K562 (cell line): ENCODE results near the gene NUDCD3. TPM values are rescaled to one million over a fixed set of nuclear protein-coding genes. Genes with fewer than 3 reads are reported as not detected.

Experiments
- JUN ChIP-seq, 2 experiments: sonication (generic) in 1 of 2; formaldehyde crosslinking in 1 of 2; IDR thresholded peaks; 2 replicates each; pipeline versions ENCODE4 v1.6.1 to v1.8.0; 2012 to 2022; ENCODE audit warnings: borderline replicate concordance in 2 of 2, mild to moderate bottlenecking in 2 of 2, improper control_type of control experiment in 1 of 2, low read depth in 1 of 2, low read length in 1 of 2, missing genetic modification reagents in 1 of 2
- SIN3B ChIP-seq: fragments of 450-650 bp; IDR thresholded peaks from 2 replicates; pipeline ENCODE4 v1.6.1; 2017; ENCODE audit warnings: low read depth, mild to moderate bottlenecking, moderate library complexity
- SRF ChIP-seq, 2 experiments: fragments of 250-450, 450-650 bp in 1 of 2; sonication (Bioruptor Pico) in 1 of 2; sonication (generic) in 1 of 2; formaldehyde crosslinking; IDR thresholded peaks; 2 replicates each; pipeline versions ENCODE4 v1.5.0 to v1.5.1; 2020 to 2022; ENCODE audit warnings: mild to moderate bottlenecking in 1 of 2, missing genetic modification reagents in 1 of 2
- polyA plus RNA-seq, 8 experiments: library from polyadenylated mRNA; depleted of rRNA in 4 of 8; stranded (reverse) in 5 of 8; unstranded in 3 of 8; fragments of >200 nt; fragmentation: Nextera tagmentation in 2 of 8; fragmentation: Illumina TruSeq in 1 of 8; extraction: Ambion mirVana in 2 of 8; extraction: Trizol in 1 of 8; gene quantifications; 2 replicates each; pipeline versions ENCODE4 v1.2.1 to v1.2.3, GENCODE V29; 2011 to 2014; ENCODE audit warnings: inconsistent platforms in 1 of 8, missing spikeins in 1 of 8
- total RNA-seq, 7 experiments: library from RNA; depleted of rRNA in 6 of 7; stranded (reverse); fragments of >200 nt in 6 of 7; fragmentation: Illumina TruSeq in 2 of 7; extraction: Trizol in 2 of 7; gene quantifications; 2 replicates each; pipeline versions ENCODE4 v1.2.1 to v1.2.3, GENCODE V29; 2011 to 2021; ENCODE audit warnings: low replicate concordance in 1 of 7
- TF ChIP-seq, protein P1 (sequence below): sonication (generic); formaldehyde crosslinking; IDR thresholded peaks from 2 replicates; pipeline ENCODE4 v1.8.0; 2022; ENCODE audit warnings: mild to moderate bottlenecking, low read depth, missing genetic modification reagents
- TF ChIP-seq, protein P2 (sequence below): fragments of 450-650 bp; IDR thresholded peaks from 2 replicates; pipeline ENCODE4 v1.6.1; 2016; ENCODE audit warnings: missing biosample characterization, missing genetic modification characterization
- TF ChIP-seq, protein P3 (sequence below): IDR thresholded peaks from 2 replicates; pipeline ENCODE4 v1.6.1; 2011; ENCODE audit not compliant: insufficient read length; ENCODE audit errors: extremely low read depth

The NUDCD3 gene
- total and polyA plus RNA-seq, 9 of the 15 experiments (the other 6 are each of a cell fraction or from before 2014, with no cell fraction given): 24.8 to 64.2 (median 42.6) TPM

DNA sequence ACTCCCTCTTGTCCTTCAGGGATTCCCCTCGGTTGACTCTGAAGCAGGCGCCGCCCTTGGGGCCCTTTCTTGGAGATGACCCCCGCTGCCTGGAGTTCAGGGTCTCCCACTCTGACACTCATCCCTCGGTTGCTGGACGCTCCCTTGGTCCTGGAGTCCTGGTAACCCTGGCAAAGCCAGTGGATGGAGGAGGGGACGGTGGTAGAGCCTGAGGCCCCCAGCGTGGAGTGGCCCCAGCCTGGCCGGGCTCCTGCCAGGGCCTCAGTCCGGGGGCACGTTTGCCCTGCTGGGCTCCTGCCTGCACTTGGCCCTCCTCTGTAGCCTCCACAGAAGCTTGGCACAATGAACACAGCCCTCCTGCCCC, 155.7 kb downstream of the NUDCD3 start (continued):
- TF ChIP-seq, protein P1, sequence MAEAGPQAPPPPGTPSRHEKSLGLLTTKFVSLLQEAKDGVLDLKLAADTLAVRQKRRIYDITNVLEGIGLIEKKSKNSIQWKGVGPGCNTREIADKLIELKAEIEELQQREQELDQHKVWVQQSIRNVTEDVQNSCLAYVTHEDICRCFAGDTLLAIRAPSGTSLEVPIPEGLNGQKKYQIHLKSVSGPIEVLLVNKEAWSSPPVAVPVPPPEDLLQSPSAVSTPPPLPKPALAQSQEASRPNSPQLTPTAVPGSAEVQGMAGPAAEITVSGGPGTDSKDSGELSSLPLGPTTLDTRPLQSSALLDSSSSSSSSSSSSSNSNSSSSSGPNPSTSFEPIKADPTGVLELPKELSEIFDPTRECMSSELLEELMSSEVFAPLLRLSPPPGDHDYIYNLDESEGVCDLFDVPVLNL (CRISPR knock-in tag): no peak
- TF ChIP-seq JUN (IDR thresholded peaks at IDR 0.05; ENCODE audit: borderline replicate concordance, low read depth, low read length) (no peak), JUN (CRISPR knock-in tag; IDR thresholded peaks at IDR 0.05; ENCODE audit: borderline replicate concordance) (no peak), SRF (CRISPR knock-in tag; IDR thresholded peaks at IDR 0.05) (no peak), SIN3B (no peak)
- TF ChIP-seq, protein P2, sequence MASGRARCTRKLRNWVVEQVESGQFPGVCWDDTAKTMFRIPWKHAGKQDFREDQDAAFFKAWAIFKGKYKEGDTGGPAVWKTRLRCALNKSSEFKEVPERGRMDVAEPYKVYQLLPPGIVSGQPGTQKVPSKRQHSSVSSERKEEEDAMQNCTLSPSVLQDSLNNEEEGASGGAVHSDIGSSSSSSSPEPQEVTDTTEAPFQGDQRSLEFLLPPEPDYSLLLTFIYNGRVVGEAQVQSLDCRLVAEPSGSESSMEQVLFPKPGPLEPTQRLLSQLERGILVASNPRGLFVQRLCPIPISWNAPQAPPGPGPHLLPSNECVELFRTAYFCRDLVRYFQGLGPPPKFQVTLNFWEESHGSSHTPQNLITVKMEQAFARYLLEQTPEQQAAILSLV (tag): no peak
- TF ChIP-seq, protein P3, sequence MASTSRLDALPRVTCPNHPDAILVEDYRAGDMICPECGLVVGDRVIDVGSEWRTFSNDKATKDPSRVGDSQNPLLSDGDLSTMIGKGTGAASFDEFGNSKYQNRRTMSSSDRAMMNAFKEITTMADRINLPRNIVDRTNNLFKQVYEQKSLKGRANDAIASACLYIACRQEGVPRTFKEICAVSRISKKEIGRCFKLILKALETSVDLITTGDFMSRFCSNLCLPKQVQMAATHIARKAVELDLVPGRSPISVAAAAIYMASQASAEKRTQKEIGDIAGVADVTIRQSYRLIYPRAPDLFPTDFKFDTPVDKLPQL: no peak
- TF ChIP-seq, all 486 proteins: peak for 0
